K562 (cell line): ENCODE data around the gene PLEKHA1. TPM values are rescaled to one million over a fixed set of nuclear protein-coding genes. Genes with fewer than 3 reads are reported as not detected.

ENCODE experiments used
- ATAC-seq: fragments of 200-7000 bp; cut with Tn5 transposase; 3 replicates; pipeline ENCODE4 v1.9.1; 2020; ENCODE audit warnings: moderate library complexity
- BruUV-seq: library from RNA; stranded (reverse); fragments of 400-500 nt; replicated peaks from 2 replicates; lab custom pipeline; 2021; lab: Mats Ljungman, UMichigan
- CTCF ChIA-PET: fragments of 300-600 bp; formaldehyde crosslinking; extraction: SDS; loops from one replicate; lab custom pipeline; 2021; ENCODE audit warnings: low intra/inter-chr PET ratio; lab: Yijun Ruan, JAX
- POLR2A ChIA-PET: fragments of 300-600, 350-650 bp; sonication (Branson Sonifier 250); formaldehyde crosslinking; extraction: SDS; loops from one replicate; lab custom pipeline; 2021; ENCODE audit warnings: antibody characterized with exemption, inconsistent platforms; lab: Yijun Ruan, JAX
- DNase-seq, 4 experiments: peaks; one replicate each; pipeline versions ENCODE4 v3.0.0 to v3.0.0-alpha.2; 2011 to 2018; ENCODE audit warnings: low spot score in 3 of 4, mixed read lengths in 3 of 4; ENCODE audit errors: extremely low read depth in 1 of 4
- FAIRE-seq: peaks from 2 replicates; lab custom pipeline; 2011; peaks lifted over from hg19 to GRCh38; lab: Jason Lieb, UNC
- H2AFZ ChIP-seq: 2 replicates; pipeline ENCODE4 v1.6.0; 2011; ENCODE audit warnings: low read depth, low read length, control low read depth, inconsistent platforms
- H3K27ac ChIP-seq: fragments of 200-600 bp; 3 replicates; pipeline ENCODE4 v1.8.0; 2011; ENCODE audit warnings: low read depth, mild to moderate bottlenecking, control low read depth, inconsistent platforms, low read length, moderate library complexity, mixed read lengths; ENCODE audit errors: extremely low read depth
- H3K27me3 ChIP-seq, 2 experiments: fragments of 300-600 bp in 1 of 2; 2 replicates in 1 of 2; 3 replicates in 1 of 2; pipeline versions ENCODE4 v1.6.0 to v1.8.0; 2011; ENCODE audit warnings: inconsistent platforms in 2 of 2, low read length in 2 of 2, mild to moderate bottlenecking in 1 of 2, mixed read lengths in 1 of 2, moderate library complexity in 1 of 2; ENCODE audit not compliant: control insufficient read depth in 2 of 2, insufficient read depth in 2 of 2
- H3K36me3 ChIP-seq: fragments of 300-600 bp; 3 replicates; pipeline ENCODE4 v1.8.0; 2011; ENCODE audit warnings: mild to moderate bottlenecking, low read length, inconsistent platforms; ENCODE audit not compliant: control insufficient read depth, insufficient read depth
- H3K4me1 ChIP-seq, 2 experiments: fragments of 200-600 bp in 1 of 2; replicated peaks in 1 of 2; 2 replicates in 1 of 2; 3 replicates in 1 of 2; pipeline versions ENCODE4 v1.5.1 to v1.8.0; 2011; ENCODE audit warnings: inconsistent platforms in 2 of 2, low read length in 2 of 2, mild to moderate bottlenecking in 1 of 2, mixed read lengths in 1 of 2, moderate library complexity in 1 of 2; ENCODE audit not compliant: control insufficient read depth in 2 of 2, insufficient read depth in 2 of 2
- H3K4me2 ChIP-seq: 2 replicates; pipeline ENCODE4 v1.6.1; 2011; ENCODE audit warnings: low read length, control low read depth, inconsistent platforms, mixed read lengths; ENCODE audit not compliant: insufficient read depth
- H3K4me3 ChIP-seq: fragments of 200-600 bp; sonication (generic), shearing (Covaris generic); 2 replicates; pipeline ENCODE4 v1.5.1; 2016; ENCODE audit warnings: control low read depth, inconsistent platforms
- H3K79me2 ChIP-seq: fragments of 200-600 bp; 3 replicates; pipeline ENCODE4 v1.8.0; 2011; ENCODE audit warnings: low read length, inconsistent platforms; ENCODE audit not compliant: control insufficient read depth, insufficient read depth
- H3K9ac ChIP-seq, 2 experiments: 2 replicates each; pipeline versions ENCODE4 v1.6.0 to v1.6.1; 2011; ENCODE audit warnings: low read depth in 2 of 2, low read length in 2 of 2, control low read depth in 1 of 2, inconsistent platforms in 1 of 2, mild to moderate bottlenecking in 1 of 2, mixed read lengths in 1 of 2; ENCODE audit not compliant: insufficient read depth in 1 of 2
- H3K9me1 ChIP-seq: one replicate; pipeline ENCODE4 v1.6.0; 2011; ENCODE audit warnings: inconsistent platforms, mild to moderate bottlenecking, low read length, moderate library complexity; ENCODE audit not compliant: control insufficient read depth, insufficient read depth
- H3K9me3 ChIP-seq: replicated peaks from 2 replicates; pipeline ENCODE4 v1.5.1; 2011; ENCODE audit warnings: low read depth, low read length, inconsistent platforms; ENCODE audit not compliant: control insufficient read depth, insufficient read depth
- H4K20me1 ChIP-seq: replicated peaks from 2 replicates; pipeline ENCODE4 v1.6.1; 2011; ENCODE audit warnings: low read length, inconsistent platforms, mixed read lengths; ENCODE audit not compliant: control insufficient read depth, insufficient read depth
- MIER1 ChIP-seq: fragments of 450-650 bp; IDR thresholded peaks from 2 replicates; pipeline ENCODE4 v1.6.1; 2016; ENCODE audit warnings: antibody characterized with exemption, mild to moderate bottlenecking, low read depth
- OTX1 ChIP-seq: fragments of 450-650 bp; formaldehyde crosslinking; IDR thresholded peaks from 2 replicates; pipeline ENCODE4 v1.4.0; 2022; ENCODE audit warnings: mild to moderate bottlenecking
- SMARCE1 ChIP-seq: fragments of 450-650 bp; IDR thresholded peaks from 2 replicates; pipeline ENCODE4 v1.7.1; 2016; ENCODE audit warnings: mild to moderate bottlenecking
- ZNF347 ChIP-seq: fragments of 450-650 bp; formaldehyde crosslinking; IDR thresholded peaks from 2 replicates; pipeline ENCODE4 v1.4.0; 2020; ENCODE audit warnings: low read depth, mild to moderate bottlenecking, moderate library complexity
- ZNF586 ChIP-seq: fragments of 450-650 bp; formaldehyde crosslinking; conservative IDR thresholded peaks from 2 replicates; pipeline ENCODE4 v1.4.0; 2020; ENCODE audit warnings: mild to moderate bottlenecking, moderate library complexity
- WGBS: fragments of 100-300 bp; shearing (Covaris generic); methylation state at CpG from one replicate; pipeline ENCODE4 v1.1.6; 2016; ENCODE audit warnings: low coverage, mixed read lengths; ENCODE audit not compliant: insufficient coverage; ENCODE audit errors: missing lambda C conversion rate; 5-methylcytosine and 5-hydroxymethylcytosine counted together
- in situ Hi-C: fragments of 300-500 bp; cut with MboI; formaldehyde crosslinking; loops from 4 replicates; pipeline ENCODE4 v1.15.0; 2018; ENCODE audit warnings: inconsistent platforms, mixed read lengths
- intact Hi-C: fragments of 100-400 bp; cut with micrococcal nuclease; formaldehyde crosslinking; loops from 2 replicates; pipeline ENCODE4 v1.14.2; 2022
- polyA plus RNA-seq, 8 experiments: library from polyadenylated mRNA; depleted of rRNA in 4 of 8; stranded (reverse) in 5 of 8; unstranded in 3 of 8; fragments of >200 nt; fragmentation: Nextera tagmentation in 2 of 8; fragmentation: Illumina TruSeq in 1 of 8; extraction: Ambion mirVana in 2 of 8; extraction: Trizol in 1 of 8; gene quantifications; 2 replicates each; pipeline versions ENCODE4 v1.2.1 to v1.2.3, GENCODE V29; 2011 to 2014; ENCODE audit warnings: inconsistent platforms in 1 of 8, missing spikeins in 1 of 8
- total RNA-seq, 7 experiments: library from RNA; depleted of rRNA in 6 of 7; stranded (reverse); fragments of >200 nt in 6 of 7; fragmentation: Illumina TruSeq in 2 of 7; extraction: Trizol in 2 of 7; gene quantifications; 2 replicates each; pipeline versions ENCODE4 v1.2.1 to v1.2.3, GENCODE V29; 2011 to 2021; ENCODE audit warnings: low replicate concordance in 1 of 7
- TF ChIP-seq, protein P1 (sequence below): fragments of 150-350 bp; IDR thresholded peaks from 2 replicates; pipeline ENCODE4 v1.6.1; 2014; ENCODE audit warnings: low read depth, mild to moderate bottlenecking, low read length, borderline replicate concordance
- TF ChIP-seq, protein P2 (sequence below): fragments of 250-450 bp; sonication (Bioruptor Pico); IDR thresholded peaks from 2 replicates; pipeline ENCODE4 v1.5.0; 2020; ENCODE audit warnings: mild to moderate bottlenecking

The PLEKHA1 gene
- total and polyA plus RNA-seq, 9 of the 15 experiments (the other 6 are each of a cell fraction or from before 2014, with no cell fraction given), result 0.05 to 4.7 (median 1.0) TPM

DNA sequence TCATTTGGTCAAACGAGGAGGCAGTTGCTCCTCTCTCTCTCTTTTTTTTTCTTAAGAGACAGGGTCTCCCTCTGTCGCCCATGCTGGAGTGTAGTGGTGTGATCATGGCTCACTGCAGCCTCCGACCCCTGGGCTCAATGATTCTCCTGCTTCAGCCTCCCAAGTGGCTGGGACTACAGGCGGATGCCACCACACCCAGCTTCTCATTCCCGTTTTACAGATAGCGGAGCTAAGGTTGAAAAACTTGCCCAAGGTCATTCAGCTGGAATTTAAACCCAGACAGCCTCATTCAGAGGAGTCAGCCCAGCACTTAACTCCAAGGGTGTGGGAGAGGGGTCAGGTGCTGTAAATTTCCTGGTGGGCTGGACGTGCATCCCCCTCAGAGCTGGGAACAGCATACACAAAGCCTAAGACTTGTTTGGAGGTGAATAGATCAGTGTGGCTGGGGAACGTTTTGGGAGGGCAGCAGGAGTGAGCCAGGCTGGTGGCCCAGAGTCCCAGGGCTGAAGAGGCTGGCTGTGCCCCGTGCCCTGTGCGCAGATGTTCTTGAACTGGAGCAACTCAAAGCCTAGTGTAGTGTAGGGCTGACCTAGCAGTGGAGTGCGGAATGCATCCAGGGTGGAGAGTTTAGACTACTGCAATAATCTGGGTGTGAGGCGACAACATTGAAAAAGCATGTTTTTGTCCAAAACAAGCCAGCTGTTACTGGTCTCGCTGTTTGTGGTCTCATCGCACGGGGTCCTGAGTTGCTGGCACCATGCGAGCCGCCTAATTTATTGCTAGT, 89.2 kb downstream of the PLEKHA1 start:
- FAIRE-seq (no peak), DNase-seq (no peak), ATAC-seq (no peak)
- Histone ChIP-seq H3K27ac (no peak overlapping the region), H3K4me2 (no peak overlapping the region), H3K79me2 (no peaks in the 10 kb centered on the region), H3K27me3 (peaks cover 0 to 42% of the 10 kb centered on the region in 2 experiments; a peak in 3 of 5 replicates), H3K9ac (no peak overlapping the region), H3K4me3 (no peak overlapping the region), H2AFZ (no peak overlapping the region), H3K4me1 (no peaks in the 10 kb centered on the region), H4K20me1 (no peaks in the 10 kb centered on the region), H3K9me3 (no peaks in the 10 kb centered on the region), H3K36me3 (no peaks in the 10 kb centered on the region), H3K9me1 (no peaks in the 10 kb centered on the region)
- BruUV-seq, result no TSS peak
- CTCF ChIA-PET, result no interaction called here
- in situ Hi-C loops (no loop called here), intact Hi-C loops (no loop called here)
- 0% methylated on average over 16 of the region's 17 CpGs for WGBS
- POLR2A ChIA-PET, result no interaction called here
- no peak for TF ChIP-seq ZNF347 (CRISPR knock-in tag)
- TF ChIP-seq, protein P1, sequence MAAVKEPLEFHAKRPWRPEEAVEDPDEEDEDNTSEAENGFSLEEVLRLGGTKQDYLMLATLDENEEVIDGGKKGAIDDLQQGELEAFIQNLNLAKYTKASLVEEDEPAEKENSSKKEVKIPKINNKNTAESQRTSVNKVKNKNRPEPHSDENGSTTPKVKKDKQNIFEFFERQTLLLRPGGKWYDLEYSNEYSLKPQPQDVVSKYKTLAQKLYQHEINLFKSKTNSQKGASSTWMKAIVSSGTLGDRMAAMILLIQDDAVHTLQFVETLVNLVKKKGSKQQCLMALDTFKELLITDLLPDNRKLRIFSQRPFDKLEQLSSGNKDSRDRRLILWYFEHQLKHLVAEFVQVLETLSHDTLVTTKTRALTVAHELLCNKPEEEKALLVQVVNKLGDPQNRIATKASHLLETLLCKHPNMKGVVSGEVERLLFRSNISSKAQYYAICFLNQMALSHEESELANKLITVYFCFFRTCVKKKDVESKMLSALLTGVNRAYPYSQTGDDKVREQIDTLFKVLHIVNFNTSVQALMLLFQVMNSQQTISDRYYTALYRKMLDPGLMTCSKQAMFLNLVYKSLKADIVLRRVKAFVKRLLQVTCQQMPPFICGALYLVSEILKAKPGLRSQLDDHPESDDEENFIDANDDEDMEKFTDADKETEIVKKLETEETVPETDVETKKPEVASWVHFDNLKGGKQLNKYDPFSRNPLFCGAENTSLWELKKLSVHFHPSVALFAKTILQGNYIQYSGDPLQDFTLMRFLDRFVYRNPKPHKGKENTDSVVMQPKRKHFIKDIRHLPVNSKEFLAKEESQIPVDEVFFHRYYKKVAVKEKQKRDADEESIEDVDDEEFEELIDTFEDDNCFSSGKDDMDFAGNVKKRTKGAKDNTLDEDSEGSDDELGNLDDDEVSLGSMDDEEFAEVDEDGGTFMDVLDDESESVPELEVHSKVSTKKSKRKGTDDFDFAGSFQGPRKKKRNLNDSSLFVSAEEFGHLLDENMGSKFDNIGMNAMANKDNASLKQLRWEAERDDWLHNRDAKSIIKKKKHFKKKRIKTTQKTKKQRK, result no peak
- no peak for TF ChIP-seq ZNF586 (CRISPR knock-in tag)
- no peak for TF ChIP-seq SMARCE1
- no peak for TF ChIP-seq MIER1
- TF ChIP-seq OTX1, result no peak
- TF ChIP-seq, protein P2, sequence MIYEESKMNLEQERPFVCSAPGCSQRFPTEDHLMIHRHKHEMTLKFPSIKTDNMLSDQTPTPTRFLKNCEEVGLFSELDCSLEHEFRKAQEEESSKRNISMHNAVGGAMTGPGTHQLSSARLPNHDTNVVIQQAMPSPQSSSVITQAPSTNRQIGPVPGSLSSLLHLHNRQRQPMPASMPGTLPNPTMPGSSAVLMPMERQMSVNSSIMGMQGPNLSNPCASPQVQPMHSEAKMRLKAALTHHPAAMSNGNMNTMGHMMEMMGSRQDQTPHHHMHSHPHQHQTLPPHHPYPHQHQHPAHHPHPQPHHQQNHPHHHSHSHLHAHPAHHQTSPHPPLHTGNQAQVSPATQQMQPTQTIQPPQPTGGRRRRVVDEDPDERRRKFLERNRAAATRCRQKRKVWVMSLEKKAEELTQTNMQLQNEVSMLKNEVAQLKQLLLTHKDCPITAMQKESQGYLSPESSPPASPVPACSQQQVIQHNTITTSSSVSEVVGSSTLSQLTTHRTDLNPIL (CRISPR knock-in tag), result no peak
